Keratinocyte (primary cell): Measurements from ENCODE around the gene ATXN7. TPM values are rescaled to one million over a fixed set of nuclear protein-coding genes. Genes with fewer than 3 reads are reported as not detected.

ENCODE experiments used
- DNase-seq: peaks from one replicate; pipeline ENCODE4 v3.0.0-alpha.2; 2011; ENCODE audit warnings: low read depth, missing footprints, low spot score
- FAIRE-seq: peaks from 2 replicates; lab custom pipeline; 2011; peaks lifted over from hg19 to GRCh38; lab: Jason Lieb, UNC
- H2AFZ ChIP-seq: 2 replicates; pipeline ENCODE4 v1.6.0; 2012; ENCODE audit warnings: low read length, control low read depth, inconsistent platforms; ENCODE audit not compliant: control insufficient read depth
- H3K27ac ChIP-seq: 2 replicates; pipeline ENCODE4 v1.5.1; 2011; ENCODE audit warnings: low read length; ENCODE audit not compliant: control insufficient read depth, insufficient read depth
- H3K27me3 ChIP-seq: 3 replicates; pipeline ENCODE4 v1.6.0; 2011; ENCODE audit warnings: low read length; ENCODE audit not compliant: control insufficient read depth, insufficient read depth; ENCODE audit errors: extremely low read depth
- H3K36me3 ChIP-seq, 2 experiments: 2 replicates in 1 of 2; 3 replicates in 1 of 2; pipeline ENCODE4 v1.5.1; 2011; ENCODE audit warnings: low read length in 2 of 2, mild to moderate bottlenecking in 1 of 2; ENCODE audit not compliant: control insufficient read depth in 2 of 2, insufficient read depth in 2 of 2; ENCODE audit errors: extremely low read depth in 1 of 2
- H3K4me1 ChIP-seq: 3 replicates; pipeline ENCODE4 v1.5.1; 2011; ENCODE audit warnings: low read length; ENCODE audit not compliant: control insufficient read depth, insufficient read depth; ENCODE audit errors: extremely low read depth
- H3K4me2 ChIP-seq: 3 replicates; pipeline ENCODE4 v1.6.0; 2011; ENCODE audit warnings: low read depth, low read length; ENCODE audit not compliant: control insufficient read depth, insufficient read depth; ENCODE audit errors: extremely low read depth
- H3K4me3 ChIP-seq, 3 experiments: fragments of 200-600 bp in 1 of 3; sonication (generic) in 1 of 3; 2 replicates in 2 of 3; 3 replicates in 1 of 3; pipeline ENCODE4 v1.5.1; 2011 to 2016; ENCODE audit warnings: low read length in 3 of 3, mild to moderate bottlenecking in 3 of 3, control low read depth in 2 of 3, inconsistent platforms in 1 of 3, low read depth in 1 of 3, mixed read lengths in 1 of 3, mixed run types in 1 of 3, moderate library complexity in 1 of 3; ENCODE audit not compliant: control insufficient read depth in 2 of 3, insufficient read depth in 2 of 3; ENCODE audit errors: extremely low read depth in 1 of 3
- H3K79me2 ChIP-seq: 2 replicates; pipeline ENCODE4 v1.6.0; 2012; ENCODE audit warnings: low read length; ENCODE audit not compliant: control insufficient read depth, insufficient read depth
- H3K9ac ChIP-seq: 3 replicates; pipeline ENCODE4 v1.6.0; 2011; ENCODE audit warnings: low read length; ENCODE audit not compliant: control insufficient read depth, insufficient read depth; ENCODE audit errors: extremely low read depth
- H3K9me1 ChIP-seq: 3 replicates; pipeline ENCODE4 v1.6.0; 2011; ENCODE audit warnings: low read length; ENCODE audit not compliant: control insufficient read depth, insufficient read depth; ENCODE audit errors: extremely low read depth
- H3K9me3 ChIP-seq: 2 replicates; pipeline ENCODE4 v1.5.1; 2012; ENCODE audit warnings: low read depth, low read length; ENCODE audit not compliant: control insufficient read depth
- H4K20me1 ChIP-seq: 3 replicates; pipeline ENCODE4 v1.6.0; 2011; ENCODE audit warnings: low read length; ENCODE audit not compliant: control insufficient read depth, insufficient read depth; ENCODE audit errors: extremely low read depth
- CTCF ChIP-seq, 3 experiments: IDR thresholded peaks in 1 of 3; conservative IDR thresholded peaks in 1 of 3; optimal IDR thresholded peaks in 1 of 3; 2 replicates in 2 of 3; 3 replicates in 1 of 3; pipeline versions ENCODE3 to v1.5.1; 2011; ENCODE audit warnings: low read length in 3 of 3, mild to moderate bottlenecking in 3 of 3, moderate library complexity in 2 of 3, control low read depth in 1 of 3, inconsistent platforms in 1 of 3; ENCODE audit not compliant: insufficient read depth in 2 of 3; ENCODE audit errors: extremely low read depth in 1 of 3
- EZH2 ChIP-seq: IDR thresholded peaks from one replicate; pipeline ENCODE4 v1.6.1; 2012; ENCODE audit warnings: inconsistent platforms, mild to moderate bottlenecking, low read length, moderate library complexity
- dilution Hi-C: fragments of 300-500 bp; cut with MboI; formaldehyde crosslinking; loops from one replicate; pipeline ENCODE4 v1.7.0; 2020; ENCODE audit warnings: low sequenced_read_pairs; ENCODE audit not compliant: extremely low pct_ligation_motif_present
- polyA plus RNA-seq, 5 experiments: library from polyadenylated mRNA; depleted of rRNA in 3 of 5; stranded (reverse) in 3 of 5; stranded (forward) in 1 of 5; unstranded in 1 of 5; fragments of >200 nt; gene quantifications; 1 replicate in 1 of 5; 2 replicates in 3 of 5; 3 replicates in 1 of 5; pipeline versions ENCODE4 v1.2.1 to v1.2.3, GENCODE V29; 2011 to 2012; ENCODE audit warnings: missing spikeins in 2 of 5, low read depth in 1 of 5, low replicate concordance in 1 of 5

The ATXN7 gene
- polyA plus RNA-seq, 1 donor (not counting 4 experiments of a cell fraction or from before 2014, with no cell fraction given) = 8.8 TPM

GRCh38 chr3:63940389-63940757 lies 76.7 kb downstream of the ATXN7 start:
- Histone ChIP-seq H4K20me1 (peaks cover 12% of the 10 kb centered on the region), H3K27ac (no peak overlapping the region)
- FAIRE-seq = peak; percentile 34

DNA sequence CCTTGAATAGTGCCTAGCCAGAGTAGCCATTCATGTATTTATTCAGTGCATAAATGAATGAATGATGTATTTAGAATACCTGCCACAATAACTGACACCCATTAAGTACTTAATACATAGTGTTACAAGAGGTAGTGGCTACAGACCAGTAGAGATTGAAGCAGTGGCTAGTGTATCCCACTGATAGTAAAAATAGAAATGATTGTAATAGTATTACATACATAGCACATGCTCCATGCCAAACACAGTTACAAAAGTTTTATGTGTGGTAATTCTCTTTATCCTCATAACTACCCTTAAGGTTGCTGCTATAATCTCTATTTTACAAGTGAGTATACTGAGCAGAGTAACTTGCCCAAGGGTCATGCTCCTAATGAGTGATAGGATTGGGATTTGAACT lies 78.9 kb downstream of the ATXN7 start:
- Histone ChIP-seq H3K79me2 (peaks cover 57% of the 10 kb centered on the region), H2AFZ (no peak overlapping the region), H3K9me3 (no peaks in the 10 kb centered on the region), H4K20me1 (peaks cover 8% of the 10 kb centered on the region), H3K9ac (no peak overlapping the region), H3K4me3 (no peak overlapping the region), H3K27me3 (no peaks in the 10 kb centered on the region), H3K9me1 (peaks cover 5% of the 10 kb centered on the region), H3K27ac (no peak overlapping the region), H3K4me2 (no peak overlapping the region), H3K4me1 (peaks cover 26% of the 10 kb centered on the region), H3K36me3 (peaks cover 5 to 9% of the 10 kb centered on the region in 2 experiments)
- no peak for TF ChIP-seq EZH2
- TF ChIP-seq CTCF (optimal IDR thresholded peaks at IDR 0.05 in 1 of 3, IDR thresholded peaks at IDR 0.05 in 1 of 3, conservative IDR thresholded peaks at IDR 0.05 in 1 of 3; ENCODE audit: extremely low read depth in 1 of 3, insufficient read depth in 2 of 3, low read length in 3 of 3) = no peak
- no peak for FAIRE-seq
- dilution Hi-C loops = no loop called here
- no peak for DNase-seq

More at GRCh38 chr3:63940389-63940757, 76.7 kb downstream of the ATXN7 start:
- Histone ChIP-seq H3K9me3 (no peaks in the 10 kb centered on the region), H3K9ac (no peak overlapping the region), H3K4me1 (peaks cover 28% of the 10 kb centered on the region), H3K79me2 (peaks cover 60% of the 10 kb centered on the region), H3K36me3 (peaks cover 5 to 8% of the 10 kb centered on the region in 2 experiments), H3K4me3 (no peak overlapping the region), H3K27me3 (no peaks in the 10 kb centered on the region), H3K9me1 (peaks cover 6% of the 10 kb centered on the region), H2AFZ (no peak overlapping the region), H3K4me2 (peak overlapping the region; percentile 3)
- DNase-seq = peak; percentile 23
- TF ChIP-seq CTCF (optimal IDR thresholded peaks at IDR 0.05 in 1 of 3, IDR thresholded peaks at IDR 0.05 in 1 of 3, conservative IDR thresholded peaks at IDR 0.05 in 1 of 3; ENCODE audit: extremely low read depth in 1 of 3, insufficient read depth in 2 of 3, low read length in 3 of 3) = no peak
- no peak for TF ChIP-seq EZH2
- dilution Hi-C loops = no loop called here
